Activated CD4-positive, alpha-beta T cell treated with anti-CD3 and anti-CD28 coated beads, Interleukin-2, amount 50 U/mL, for 16 hours (primary cell): ENCODE measurements around the gene IL21R.

Experiments used
- DNase-seq: peaks from one replicate; pipeline ENCODE4 v3.0.0-alpha.2; 2020

IL21R gene

DNA sequence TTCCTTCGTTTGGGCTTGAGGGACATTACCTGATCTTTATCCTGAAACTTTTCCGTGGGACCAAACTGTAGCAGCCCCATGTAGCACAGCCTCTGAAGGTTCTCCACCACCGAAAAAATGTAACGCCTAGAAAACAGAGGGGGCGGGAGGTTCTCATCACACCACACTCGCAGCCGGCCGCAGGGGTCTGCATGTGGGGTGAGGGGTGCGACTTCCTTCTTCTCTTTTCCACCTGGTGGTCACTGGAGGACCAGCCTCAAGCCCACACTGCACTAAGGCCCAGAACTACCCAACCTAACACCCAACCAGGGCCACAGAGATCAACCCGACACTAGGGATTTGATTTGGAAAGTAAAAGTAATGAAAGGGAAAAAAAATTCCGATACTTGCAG is 90.6 kb downstream of the IL21R start:
- no peak for DNase-seq

DNA sequence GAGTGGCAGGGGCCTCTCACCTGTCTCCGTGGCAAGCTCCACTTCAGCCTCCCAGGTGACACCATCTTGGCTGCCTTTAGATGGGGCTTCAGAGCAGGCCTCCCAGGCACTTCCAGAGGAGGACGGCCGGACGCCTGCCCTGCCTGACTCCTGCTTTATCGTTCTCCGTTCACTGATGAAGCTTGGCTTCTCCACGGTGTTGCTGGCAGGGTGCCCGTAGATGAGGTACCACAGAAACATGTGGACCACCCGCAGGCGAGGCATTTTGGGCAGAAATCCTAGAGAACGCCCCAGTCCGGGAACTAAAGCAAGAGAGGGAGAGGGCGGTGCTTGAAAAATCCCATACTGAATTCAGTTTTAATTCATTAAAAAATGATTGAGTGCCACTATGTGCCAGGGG is 93.2 kb downstream of the IL21R start:
- DNase-seq, result no peak

DNA sequence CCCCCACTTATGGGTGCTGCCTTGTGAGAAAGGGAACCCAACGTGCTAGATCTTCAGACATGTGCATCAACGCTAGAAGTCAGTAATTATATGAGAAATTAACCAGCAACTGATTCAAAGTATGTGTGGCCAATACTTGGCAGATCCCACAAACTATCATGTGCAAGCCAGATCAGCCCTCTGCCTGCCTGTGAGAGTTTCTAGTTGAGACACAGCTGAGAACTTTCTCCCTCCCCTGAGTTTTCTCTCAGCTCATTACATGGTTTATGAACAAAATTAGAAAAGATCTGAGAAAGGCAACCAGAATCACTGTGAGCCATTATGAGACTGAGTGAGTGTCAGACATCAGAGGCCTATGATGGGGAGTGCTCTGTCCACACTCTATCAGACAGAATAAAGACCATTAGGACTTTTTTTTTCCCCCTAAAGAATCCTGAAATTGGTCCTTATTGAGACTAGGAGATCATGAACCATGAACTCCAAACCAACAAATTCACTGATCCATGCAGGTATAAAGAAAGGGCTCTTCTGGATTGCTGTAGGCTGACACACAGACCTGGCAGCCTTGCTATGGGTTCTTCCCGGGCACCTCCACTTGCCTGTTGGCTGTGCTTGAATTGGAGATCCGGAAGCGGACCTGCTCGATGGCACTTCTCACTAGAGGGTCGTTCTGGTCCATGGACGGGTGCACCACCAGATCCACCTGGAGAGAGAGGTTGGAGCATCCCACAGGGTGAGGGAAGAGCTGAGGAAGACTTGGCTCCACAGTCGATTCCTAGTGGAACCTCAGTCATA is 96.3 kb downstream of the IL21R start:
- DNase-seq, result no peak

DNA sequence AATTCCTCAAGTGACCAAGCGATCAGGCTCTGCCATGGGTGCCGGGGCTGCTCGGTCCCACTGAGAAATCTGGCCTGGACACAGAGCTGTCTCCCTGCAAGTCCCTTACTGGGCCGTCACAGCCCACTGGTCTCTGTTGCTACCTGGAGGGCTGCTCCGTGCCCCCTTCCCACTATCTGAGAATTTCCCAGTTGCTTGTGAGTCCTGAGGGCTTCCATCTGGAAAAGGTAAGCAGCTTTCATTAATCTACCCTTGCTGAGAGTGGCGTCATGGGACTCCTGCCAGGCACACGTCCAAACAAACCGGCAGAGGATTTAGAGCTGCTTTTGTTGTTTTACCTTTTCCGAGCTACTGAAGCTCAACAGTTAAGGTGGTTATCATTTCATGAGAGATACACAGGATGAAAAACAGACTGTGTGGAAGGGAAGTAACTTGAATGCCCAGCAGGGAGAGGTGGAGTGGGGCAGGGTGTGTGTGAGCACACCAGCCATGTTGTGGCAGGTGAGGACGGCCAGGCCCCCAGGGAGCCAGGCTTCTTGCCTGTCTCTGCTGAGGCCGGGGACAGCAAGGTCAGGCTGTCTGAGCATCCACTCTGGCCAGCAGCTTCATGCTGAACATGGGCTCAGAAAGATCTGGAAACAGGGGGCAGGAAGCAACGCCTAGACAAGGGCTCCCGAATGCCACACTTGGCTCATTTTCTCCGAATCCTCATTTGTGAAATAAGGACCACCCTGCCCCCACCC is 97.1 kb downstream of the IL21R start:
- DNase-seq, result no peak

DNA sequence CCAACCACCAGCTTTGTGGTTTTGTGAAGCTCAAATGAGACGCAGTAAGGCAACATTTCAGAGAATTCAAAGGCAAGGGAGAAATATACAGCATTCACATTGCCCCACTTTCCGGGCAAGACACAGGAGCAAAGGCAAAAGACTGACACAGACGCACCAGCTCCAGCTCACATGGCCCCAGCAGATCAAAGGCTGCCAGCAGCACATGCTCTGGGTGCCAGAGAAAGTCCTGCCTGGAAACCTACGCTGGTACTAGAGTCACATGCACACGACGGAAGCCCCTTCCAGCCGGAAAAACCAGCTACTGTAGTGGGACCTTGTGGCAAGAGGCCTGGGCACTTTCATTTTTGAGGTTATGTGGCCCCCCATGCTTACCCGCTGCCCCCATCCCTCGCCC is 97.7 kb downstream of the IL21R start:
- DNase-seq, result no peak

DNA sequence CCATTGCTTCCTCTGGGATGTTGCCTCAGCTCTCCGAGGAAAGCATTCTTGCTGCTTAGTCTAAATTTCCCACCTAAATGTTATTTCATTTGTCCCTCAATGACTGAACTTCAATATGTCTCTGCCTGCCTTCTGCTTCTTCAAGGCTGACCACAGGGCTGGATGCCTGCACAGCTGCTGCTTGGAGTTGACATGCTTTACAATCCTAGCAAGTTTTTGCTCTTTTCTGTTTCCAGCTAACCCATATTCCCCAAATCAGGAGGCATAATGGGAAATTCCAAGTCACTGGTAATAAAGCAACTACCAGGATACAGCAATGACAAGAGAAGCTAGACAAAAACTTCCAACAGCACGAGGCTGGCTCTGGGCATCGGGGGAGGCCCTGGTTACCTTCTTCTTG is 98.8 kb downstream of the IL21R start:
- no peak for DNase-seq
